ENCODE measurements around the gene LSG1. TPM values are rescaled to one million over a fixed set of nuclear protein-coding genes. Genes with fewer than 3 reads are reported as not detected.

The LSG1 gene
- total and polyA plus RNA-seq, 9 of the 15 experiments (the other 6 are each of a cell fraction or from before 2014, with no cell fraction given), result 14.9 to 73.7 (median 46.7) TPM

- no peaks in the 10 kb centered on the region for H3K9me3 ChIP-seq (replicated peaks; ENCODE audit: control insufficient read depth, insufficient read depth, low read depth, low read length)
- WGBS (ENCODE audit: insufficient coverage, low coverage, missing lambda C conversion rate), result 20% methylated on average over 5 of the region's 5 CpGs
- POLR2A ChIA-PET, result interaction anchor here (0.6 to 3.3 kb wide), 6 partner anchors 10 to 870 kb away, joined by 3 to 15 read pairs (median 4); partner anchors contain the start of gene PPP1R2
- H3K79me2 ChIP-seq (ENCODE audit: control insufficient read depth, insufficient read depth, low read length), result peaks cover 30% of the 10 kb centered on the region
- peak; percentile 33 for TF ChIP-seq BRD9 (IDR thresholded peaks at IDR 0.05; ENCODE audit: low read depth, partially characterized antibody)
- TF ChIP-seq, protein P1, sequence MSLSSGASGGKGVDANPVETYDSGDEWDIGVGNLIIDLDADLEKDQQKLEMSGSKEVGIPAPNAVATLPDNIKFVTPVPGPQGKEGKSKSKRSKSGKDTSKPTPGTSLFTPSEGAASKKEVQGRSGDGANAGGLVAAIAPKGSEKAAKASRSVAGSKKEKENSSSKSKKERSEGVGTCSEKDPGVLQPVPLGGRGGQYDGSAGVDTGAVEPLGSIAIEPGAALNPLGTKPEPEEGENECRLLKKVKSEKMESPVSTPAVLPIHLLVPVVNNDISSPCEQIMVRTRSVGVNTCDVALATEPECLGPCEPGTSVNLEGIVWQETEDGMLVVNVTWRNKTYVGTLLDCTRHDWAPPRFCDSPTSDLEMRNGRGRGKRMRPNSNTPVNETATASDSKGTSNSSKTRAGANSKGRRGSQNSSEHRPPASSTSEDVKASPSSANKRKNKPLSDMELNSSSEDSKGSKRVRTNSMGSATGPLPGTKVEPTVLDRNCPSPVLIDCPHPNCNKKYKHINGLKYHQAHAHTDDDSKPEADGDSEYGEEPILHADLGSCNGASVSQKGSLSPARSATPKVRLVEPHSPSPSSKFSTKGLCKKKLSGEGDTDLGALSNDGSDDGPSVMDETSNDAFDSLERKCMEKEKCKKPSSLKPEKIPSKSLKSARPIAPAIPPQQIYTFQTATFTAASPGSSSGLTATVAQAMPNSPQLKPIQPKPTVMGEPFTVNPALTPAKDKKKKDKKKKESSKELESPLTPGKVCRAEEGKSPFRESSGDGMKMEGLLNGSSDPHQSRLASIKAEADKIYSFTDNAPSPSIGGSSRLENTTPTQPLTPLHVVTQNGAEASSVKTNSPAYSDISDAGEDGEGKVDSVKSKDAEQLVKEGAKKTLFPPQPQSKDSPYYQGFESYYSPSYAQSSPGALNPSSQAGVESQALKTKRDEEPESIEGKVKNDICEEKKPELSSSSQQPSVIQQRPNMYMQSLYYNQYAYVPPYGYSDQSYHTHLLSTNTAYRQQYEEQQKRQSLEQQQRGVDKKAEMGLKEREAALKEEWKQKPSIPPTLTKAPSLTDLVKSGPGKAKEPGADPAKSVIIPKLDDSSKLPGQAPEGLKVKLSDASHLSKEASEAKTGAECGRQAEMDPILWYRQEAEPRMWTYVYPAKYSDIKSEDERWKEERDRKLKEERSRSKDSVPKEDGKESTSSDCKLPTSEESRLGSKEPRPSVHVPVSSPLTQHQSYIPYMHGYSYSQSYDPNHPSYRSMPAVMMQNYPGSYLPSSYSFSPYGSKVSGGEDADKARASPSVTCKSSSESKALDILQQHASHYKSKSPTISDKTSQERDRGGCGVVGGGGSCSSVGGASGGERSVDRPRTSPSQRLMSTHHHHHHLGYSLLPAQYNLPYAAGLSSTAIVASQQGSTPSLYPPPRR (CRISPR knock-in tag; IDR thresholded peaks at IDR 0.05; ENCODE audit: borderline replicate concordance), result no peak
- TF ChIP-seq ZBED1 (IDR thresholded peaks at IDR 0.05), result no peak
- TF ChIP-seq BACH1 (tag; IDR thresholded peaks at IDR 0.05), result 0 out of 2 replicates have a peak, but pooled peaks have one; percentile 7
- TF ChIP-seq ZNF507 (tag; conservative IDR thresholded peaks at IDR 0.05), result no peak
- TF ChIP-seq ZBTB5 (IDR thresholded peaks at IDR 0.05), result no peak
- no peak for TF ChIP-seq YBX1 (IDR thresholded peaks at IDR 0.05)
- TF ChIP-seq, protein P2, sequence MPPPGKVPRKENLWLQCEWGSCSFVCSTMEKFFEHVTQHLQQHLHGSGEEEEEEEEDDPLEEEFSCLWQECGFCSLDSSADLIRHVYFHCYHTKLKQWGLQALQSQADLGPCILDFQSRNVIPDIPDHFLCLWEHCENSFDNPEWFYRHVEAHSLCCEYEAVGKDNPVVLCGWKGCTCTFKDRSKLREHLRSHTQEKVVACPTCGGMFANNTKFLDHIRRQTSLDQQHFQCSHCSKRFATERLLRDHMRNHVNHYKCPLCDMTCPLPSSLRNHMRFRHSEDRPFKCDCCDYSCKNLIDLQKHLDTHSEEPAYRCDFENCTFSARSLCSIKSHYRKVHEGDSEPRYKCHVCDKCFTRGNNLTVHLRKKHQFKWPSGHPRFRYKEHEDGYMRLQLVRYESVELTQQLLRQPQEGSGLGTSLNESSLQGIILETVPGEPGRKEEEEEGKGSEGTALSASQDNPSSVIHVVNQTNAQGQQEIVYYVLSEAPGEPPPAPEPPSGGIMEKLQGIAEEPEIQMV (tag; conservative IDR thresholded peaks at IDR 0.05; ENCODE audit: low read depth), result 0 out of 2 replicates have a peak, but pooled peaks have one; percentile 1
- TF ChIP-seq ZFX (CRISPR knock-in tag; IDR thresholded peaks at IDR 0.05), result 0 out of 2 replicates have a peak, but pooled peaks have one; percentile 14
- peaks cover 8 to 10% of the 10 kb centered on the region in 2 experiments; a peak in 3 of 5 replicates for H3K4me1 ChIP-seq (replicated peaks in 1 of 2; ENCODE audit: control insufficient read depth in 2 of 2, insufficient read depth in 2 of 2, low read length in 2 of 2)
- peak overlapping the region; percentile 92 for H2AFZ ChIP-seq (ENCODE audit: low read depth, low read length)
- no peaks in the 10 kb centered on the region for H4K20me1 ChIP-seq (replicated peaks; ENCODE audit: control insufficient read depth, insufficient read depth, low read length)
- ATAC-seq, result no peak
- in situ Hi-C loops (cut with MboI) (no loop called here), intact Hi-C loops (cut with micrococcal nuclease) (loop anchor here (5.0 kb wide), 1 partner anchor 341 kb away; no protein-coding TSS in a partner anchor)
- no peaks in the 10 kb centered on the region for H3K9me1 ChIP-seq (ENCODE audit: control insufficient read depth, insufficient read depth, low read length)
- peak overlapping the region in 1 of 2 experiments; percentile 85; a peak in 3 of 4 replicates for H3K9ac ChIP-seq (ENCODE audit: insufficient read depth in 1 of 2, low read depth in 2 of 2, low read length in 2 of 2)
- peaks cover 26% of the 10 kb centered on the region for H3K36me3 ChIP-seq (ENCODE audit: control insufficient read depth, insufficient read depth, low read length)
- CTCF ChIA-PET (ENCODE audit: low intra/inter-chr PET ratio), result no interaction called here
- peak overlapping the region; percentile 100 for H3K4me3 ChIP-seq
- no peak for DNase-seq (ENCODE audit: extremely low read depth in 1 of 4, low spot score in 3 of 4)
- no peak for FAIRE-seq
- H3K27ac ChIP-seq (ENCODE audit: extremely low read depth, low read depth, low read length), result peak overlapping the region; percentile 92; the same call in 1 of the 3 replicates
- H3K4me2 ChIP-seq (ENCODE audit: insufficient read depth, low read length), result peak overlapping the region; percentile 99
- BruUV-seq (replicated peaks), result TSS peak; percentile 96
- no peaks in the 10 kb centered on the region for H3K27me3 ChIP-seq (ENCODE audit: control insufficient read depth in 2 of 2, insufficient read depth in 2 of 2, low read length in 2 of 2)
Observed at GRCh38 chr3:194672876-194673275, 885 bp upstream of the LSG1 start.

Measured in K562 (cell line).